ENCODE measurements around the gene LRRC8A. TPM values are rescaled to one million over a fixed set of nuclear protein-coding genes. Genes with fewer than 3 reads are reported as not detected.
A peak's percentile ranks its signal among the peaks of the same experiment; 100 is the strongest.

Gene LRRC8A
- total and polyA plus RNA-seq, 2 of the 13 experiments (the other 11 are each of a cell fraction or from before 2014, with no cell fraction given) = 16.1 to 40.6 TPM

DNA sequence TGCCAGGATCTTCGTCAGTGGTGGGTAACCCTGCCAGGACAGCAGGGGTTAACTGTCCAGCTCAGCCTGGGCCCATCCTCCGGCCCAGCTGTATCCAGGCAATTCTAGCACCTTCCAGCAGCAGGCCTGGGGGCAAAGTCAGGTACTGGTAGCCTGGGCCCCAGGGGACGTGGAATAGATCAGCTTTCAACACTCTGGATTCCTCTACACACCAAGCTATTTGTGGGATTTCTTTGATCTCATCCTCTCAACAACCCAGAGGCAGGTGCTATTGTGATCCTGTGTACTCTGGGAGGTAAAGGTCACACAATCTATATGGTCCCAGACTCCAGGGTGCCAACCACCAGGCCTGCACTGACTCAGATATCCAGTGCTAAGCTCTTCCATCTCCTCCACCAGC lies 43.6 kb upstream of the LRRC8A start (continued):
- TF ChIP-seq, protein P1, sequence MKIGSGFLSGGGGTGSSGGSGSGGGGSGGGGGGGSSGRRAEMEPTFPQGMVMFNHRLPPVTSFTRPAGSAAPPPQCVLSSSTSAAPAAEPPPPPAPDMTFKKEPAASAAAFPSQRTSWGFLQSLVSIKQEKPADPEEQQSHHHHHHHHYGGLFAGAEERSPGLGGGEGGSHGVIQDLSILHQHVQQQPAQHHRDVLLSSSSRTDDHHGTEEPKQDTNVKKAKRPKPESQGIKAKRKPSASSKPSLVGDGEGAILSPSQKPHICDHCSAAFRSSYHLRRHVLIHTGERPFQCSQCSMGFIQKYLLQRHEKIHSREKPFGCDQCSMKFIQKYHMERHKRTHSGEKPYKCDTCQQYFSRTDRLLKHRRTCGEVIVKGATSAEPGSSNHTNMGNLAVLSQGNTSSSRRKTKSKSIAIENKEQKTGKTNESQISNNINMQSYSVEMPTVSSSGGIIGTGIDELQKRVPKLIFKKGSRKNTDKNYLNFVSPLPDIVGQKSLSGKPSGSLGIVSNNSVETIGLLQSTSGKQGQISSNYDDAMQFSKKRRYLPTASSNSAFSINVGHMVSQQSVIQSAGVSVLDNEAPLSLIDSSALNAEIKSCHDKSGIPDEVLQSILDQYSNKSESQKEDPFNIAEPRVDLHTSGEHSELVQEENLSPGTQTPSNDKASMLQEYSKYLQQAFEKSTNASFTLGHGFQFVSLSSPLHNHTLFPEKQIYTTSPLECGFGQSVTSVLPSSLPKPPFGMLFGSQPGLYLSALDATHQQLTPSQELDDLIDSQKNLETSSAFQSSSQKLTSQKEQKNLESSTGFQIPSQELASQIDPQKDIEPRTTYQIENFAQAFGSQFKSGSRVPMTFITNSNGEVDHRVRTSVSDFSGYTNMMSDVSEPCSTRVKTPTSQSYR (CRISPR knock-in tag; IDR thresholded peaks at IDR 0.05; ENCODE audit: borderline replicate concordance) = peak; percentile 19; the same call in 1 of the 2 replicates
- TF ChIP-seq, protein P2, sequence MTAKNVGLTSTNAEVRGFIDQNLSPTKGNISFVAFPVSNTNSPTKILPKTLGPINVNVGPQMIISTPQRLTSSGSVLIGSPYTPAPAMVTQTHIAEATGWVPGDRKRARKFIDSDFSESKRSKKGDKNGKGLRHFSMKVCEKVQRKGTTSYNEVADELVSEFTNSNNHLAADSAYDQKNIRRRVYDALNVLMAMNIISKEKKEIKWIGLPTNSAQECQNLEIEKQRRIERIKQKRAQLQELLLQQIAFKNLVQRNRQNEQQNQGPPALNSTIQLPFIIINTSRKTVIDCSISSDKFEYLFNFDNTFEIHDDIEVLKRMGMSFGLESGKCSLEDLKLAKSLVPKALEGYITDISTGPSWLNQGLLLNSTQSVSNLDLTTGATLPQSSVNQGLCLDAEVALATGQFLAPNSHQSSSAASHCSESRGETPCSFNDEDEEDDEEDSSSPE (CRISPR knock-in tag; IDR thresholded peaks at IDR 0.05) = 0 out of 2 replicates have a peak, but pooled peaks have one; percentile 17
- TF ChIP-seq, protein P3, sequence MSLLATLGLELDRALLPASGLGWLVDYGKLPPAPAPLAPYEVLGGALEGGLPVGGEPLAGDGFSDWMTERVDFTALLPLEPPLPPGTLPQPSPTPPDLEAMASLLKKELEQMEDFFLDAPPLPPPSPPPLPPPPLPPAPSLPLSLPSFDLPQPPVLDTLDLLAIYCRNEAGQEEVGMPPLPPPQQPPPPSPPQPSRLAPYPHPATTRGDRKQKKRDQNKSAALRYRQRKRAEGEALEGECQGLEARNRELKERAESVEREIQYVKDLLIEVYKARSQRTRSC (CRISPR knock-in tag; IDR thresholded peaks at IDR 0.05; ENCODE audit: low read depth) = no peak
- TF ChIP-seq ZNF235 (CRISPR knock-in tag; IDR thresholded peaks at IDR 0.05; ENCODE audit: borderline replicate concordance) (no peak), YEATS4 (CRISPR knock-in tag; IDR thresholded peaks at IDR 0.05; ENCODE audit: borderline replicate concordance) (peak; percentile 17; the same call in 1 of the 2 replicates), ZSCAN21 (CRISPR knock-in tag; IDR thresholded peaks at IDR 0.05; ENCODE audit: borderline replicate concordance) (0 out of 2 replicates have a peak, but pooled peaks have one; percentile 34), CAMTA2 (CRISPR knock-in tag; IDR thresholded peaks at IDR 0.05; ENCODE audit: borderline replicate concordance) (no peak), ZNF354B (CRISPR knock-in tag; IDR thresholded peaks at IDR 0.05) (no peak), ZSCAN25 (CRISPR knock-in tag; IDR thresholded peaks at IDR 0.05) (no peak), EP300 (IDR thresholded peaks at IDR 0.05; ENCODE audit: low read depth in 2 of 2, low read length in 2 of 2) (peak; percentile 72 to 88; a peak in 2 of 4 replicates), EP300 (CRISPR knock-in tag; IDR thresholded peaks at IDR 0.05; ENCODE audit: borderline replicate concordance) (peak; percentile 85; the same call in 1 of the 2 replicates), MAF1 (CRISPR knock-in tag; IDR thresholded peaks at IDR 0.05; ENCODE audit: borderline replicate concordance) (no peak)
- TF ChIP-seq, protein P4, sequence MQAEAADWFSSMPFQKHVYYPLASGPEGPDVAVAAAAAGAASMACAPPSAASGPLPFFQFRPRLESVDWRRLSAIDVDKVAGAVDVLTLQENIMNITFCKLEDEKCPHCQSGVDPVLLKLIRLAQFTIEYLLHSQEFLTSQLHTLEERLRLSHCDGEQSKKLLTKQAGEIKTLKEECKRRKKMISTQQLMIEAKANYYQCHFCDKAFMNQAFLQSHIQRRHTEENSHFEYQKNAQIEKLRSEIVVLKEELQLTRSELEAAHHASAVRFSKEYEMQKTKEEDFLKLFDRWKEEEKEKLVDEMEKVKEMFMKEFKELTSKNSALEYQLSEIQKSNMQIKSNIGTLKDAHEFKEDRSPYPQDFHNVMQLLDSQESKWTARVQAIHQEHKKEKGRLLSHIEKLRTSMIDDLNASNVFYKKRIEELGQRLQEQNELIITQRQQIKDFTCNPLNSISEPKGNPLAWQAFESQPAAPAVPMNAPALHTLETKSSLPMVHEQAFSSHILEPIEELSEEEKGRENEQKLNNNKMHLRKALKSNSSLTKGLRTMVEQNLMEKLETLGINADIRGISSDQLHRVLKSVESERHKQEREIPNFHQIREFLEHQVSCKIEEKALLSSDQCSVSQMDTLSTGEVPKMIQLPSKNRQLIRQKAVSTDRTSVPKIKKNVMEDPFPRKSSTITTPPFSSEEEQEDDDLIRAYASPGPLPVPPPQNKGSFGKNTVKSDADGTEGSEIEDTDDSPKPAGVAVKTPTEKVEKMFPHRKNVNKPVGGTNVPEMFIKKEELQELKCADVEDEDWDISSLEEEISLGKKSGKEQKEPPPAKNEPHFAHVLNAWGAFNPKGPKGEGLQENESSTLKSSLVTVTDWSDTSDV (CRISPR knock-in tag; IDR thresholded peaks at IDR 0.05) = no peak
- TF ChIP-seq, protein P5, sequence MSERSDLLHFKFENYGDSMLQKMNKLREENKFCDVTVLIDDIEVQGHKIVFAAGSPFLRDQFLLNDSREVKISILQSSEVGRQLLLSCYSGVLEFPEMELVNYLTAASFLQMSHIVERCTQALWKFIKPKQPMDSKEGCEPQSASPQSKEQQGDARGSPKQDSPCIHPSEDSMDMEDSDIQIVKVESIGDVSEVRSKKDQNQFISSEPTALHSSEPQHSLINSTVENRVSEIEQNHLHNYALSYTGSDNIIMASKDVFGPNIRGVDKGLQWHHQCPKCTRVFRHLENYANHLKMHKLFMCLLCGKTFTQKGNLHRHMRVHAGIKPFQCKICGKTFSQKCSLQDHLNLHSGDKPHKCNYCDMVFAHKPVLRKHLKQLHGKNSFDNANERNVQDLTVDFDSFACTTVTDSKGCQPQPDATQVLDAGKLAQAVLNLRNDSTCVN (CRISPR knock-in tag; IDR thresholded peaks at IDR 0.05; ENCODE audit: borderline replicate concordance) = no peak
- TF ChIP-seq, protein P6, sequence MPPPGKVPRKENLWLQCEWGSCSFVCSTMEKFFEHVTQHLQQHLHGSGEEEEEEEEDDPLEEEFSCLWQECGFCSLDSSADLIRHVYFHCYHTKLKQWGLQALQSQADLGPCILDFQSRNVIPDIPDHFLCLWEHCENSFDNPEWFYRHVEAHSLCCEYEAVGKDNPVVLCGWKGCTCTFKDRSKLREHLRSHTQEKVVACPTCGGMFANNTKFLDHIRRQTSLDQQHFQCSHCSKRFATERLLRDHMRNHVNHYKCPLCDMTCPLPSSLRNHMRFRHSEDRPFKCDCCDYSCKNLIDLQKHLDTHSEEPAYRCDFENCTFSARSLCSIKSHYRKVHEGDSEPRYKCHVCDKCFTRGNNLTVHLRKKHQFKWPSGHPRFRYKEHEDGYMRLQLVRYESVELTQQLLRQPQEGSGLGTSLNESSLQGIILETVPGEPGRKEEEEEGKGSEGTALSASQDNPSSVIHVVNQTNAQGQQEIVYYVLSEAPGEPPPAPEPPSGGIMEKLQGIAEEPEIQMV (CRISPR knock-in tag; IDR thresholded peaks at IDR 0.05; ENCODE audit: low read depth) = peak; percentile 63; the same call in 1 of the 2 replicates
- TF ChIP-seq, protein P7, sequence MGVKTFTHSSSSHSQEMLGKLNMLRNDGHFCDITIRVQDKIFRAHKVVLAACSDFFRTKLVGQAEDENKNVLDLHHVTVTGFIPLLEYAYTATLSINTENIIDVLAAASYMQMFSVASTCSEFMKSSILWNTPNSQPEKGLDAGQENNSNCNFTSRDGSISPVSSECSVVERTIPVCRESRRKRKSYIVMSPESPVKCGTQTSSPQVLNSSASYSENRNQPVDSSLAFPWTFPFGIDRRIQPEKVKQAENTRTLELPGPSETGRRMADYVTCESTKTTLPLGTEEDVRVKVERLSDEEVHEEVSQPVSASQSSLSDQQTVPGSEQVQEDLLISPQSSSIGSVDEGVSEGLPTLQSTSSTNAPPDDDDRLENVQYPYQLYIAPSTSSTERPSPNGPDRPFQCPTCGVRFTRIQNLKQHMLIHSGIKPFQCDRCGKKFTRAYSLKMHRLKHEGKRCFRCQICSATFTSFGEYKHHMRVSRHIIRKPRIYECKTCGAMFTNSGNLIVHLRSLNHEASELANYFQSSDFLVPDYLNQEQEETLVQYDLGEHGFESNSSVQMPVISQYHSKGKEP (CRISPR knock-in tag; IDR thresholded peaks at IDR 0.05) = no peak
